ENCODE measurements around the gene ZNF398. TPM values are rescaled to one million over a fixed set of nuclear protein-coding genes. Genes with fewer than 3 reads are reported as not detected.

Gene ZNF398
- total RNA-seq, 1 experiment from 2014 or later: 62.1 TPM

DNA sequence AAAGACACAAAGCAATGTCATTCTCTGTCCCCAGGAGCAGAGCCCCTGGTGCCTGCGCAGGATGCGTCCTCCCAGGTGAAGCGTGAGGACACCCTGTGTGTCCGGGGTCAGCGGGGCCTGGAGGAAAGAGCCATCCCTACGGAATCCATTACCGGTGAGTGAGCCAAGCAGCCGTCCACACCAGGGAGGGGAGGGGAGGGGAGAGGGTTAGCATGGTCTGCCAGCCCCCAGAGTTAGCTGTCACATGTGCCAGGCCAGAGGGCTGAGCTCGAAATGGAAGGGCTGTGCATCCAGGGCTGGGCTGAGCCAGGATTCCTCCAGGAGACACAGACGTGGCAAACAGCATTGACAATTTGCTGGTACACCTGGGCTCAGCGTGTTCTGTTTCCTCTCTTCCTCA, 63.3 kb downstream of the ZNF398 start:
- Histone ChIP-seq H4K20me1 (ENCODE audit: control insufficient read depth, insufficient read depth, insufficient read length) (peaks cover 3% of the 10 kb centered on the region), H3K27ac (ENCODE audit: insufficient read length, low read depth, low read length) (no peak overlapping the region), H2AFZ (ENCODE audit: low read length) (no peak overlapping the region), H2BK120ac (ENCODE audit: low read depth, low read length, poor library complexity, severe bottlenecking) (no peak overlapping the region), H3K9me3 (ENCODE audit: control insufficient read depth, low read depth, low read length) (no peaks in the 10 kb centered on the region), H3K4ac (ENCODE audit: low read depth, low read length) (no peak overlapping the region), H3K27me3 (ENCODE audit: insufficient read depth, low read length) (no peaks in the 10 kb centered on the region), H3K18ac (ENCODE audit: insufficient read length, low read depth, low read length) (no peak overlapping the region), H2BK12ac (ENCODE audit: insufficient read length, low read depth, low read length) (no peak overlapping the region), H2BK15ac (ENCODE audit: low read depth, low read length) (no peak overlapping the region), H2BK5ac (ENCODE audit: insufficient read length, low read length) (no peak overlapping the region), H3K79me2 (ENCODE audit: insufficient read depth, low read length) (no peaks in the 10 kb centered on the region), H3K4me1 (ENCODE audit: insufficient read depth, low read length) (peaks cover 6% of the 10 kb centered on the region; the same call in 1 of the 2 replicates), H3K9ac (ENCODE audit: extremely low read depth, insufficient read length, low read length) (no peak overlapping the region), H2BK20ac (ENCODE audit: low read depth, low read length, poor library complexity, severe bottlenecking) (no peak overlapping the region), H3K14ac (ENCODE audit: insufficient read depth, low read length) (no peak overlapping the region), H3K23me2 (ENCODE audit: insufficient read length, low read depth, low read length, poor library complexity, severe bottlenecking) (no peaks in the 10 kb centered on the region), H4K8ac (replicated peaks; ENCODE audit: insufficient read length, low read depth, low read length) (no peak overlapping the region), H3K79me1 (ENCODE audit: insufficient read depth, low read depth, low read length, poor library complexity, severe bottlenecking) (no peaks in the 10 kb centered on the region), H3T11ph (ENCODE audit: low read length) (no peak overlapping the region), H3K23ac (ENCODE audit: insufficient read length, low read depth, low read length) (no peak overlapping the region), H3K56ac (ENCODE audit: insufficient read length, low read depth, low read length) (no peak overlapping the region), H3K4me2 (ENCODE audit: insufficient read depth, insufficient read length, low read length) (no peak overlapping the region), H4K91ac (ENCODE audit: insufficient read length, low read depth, low read length) (no peak overlapping the region), H4K5ac (ENCODE audit: insufficient read length, low read depth, low read length) (no peak overlapping the region), H2AK5ac (ENCODE audit: insufficient read length, low read length) (no peak overlapping the region)
- DNase-seq: no peak
- peaks cover 7 to 12% of the 10 kb centered on the region in 2 experiments for H3K4me1 Mint-ChIP-seq
- H3K27me3 Mint-ChIP-seq (ENCODE audit: low read depth): no peaks in the 10 kb centered on the region
- WGBS (ENCODE audit: extremely low coverage, insufficient read length, low lambda C conversion rate): no CpG with 5 or more reads among the region's 11 CpGs
- no peaks in the 10 kb centered on the region for H3K9me3 Mint-ChIP-seq
- TF ChIP-seq, protein P1, sequence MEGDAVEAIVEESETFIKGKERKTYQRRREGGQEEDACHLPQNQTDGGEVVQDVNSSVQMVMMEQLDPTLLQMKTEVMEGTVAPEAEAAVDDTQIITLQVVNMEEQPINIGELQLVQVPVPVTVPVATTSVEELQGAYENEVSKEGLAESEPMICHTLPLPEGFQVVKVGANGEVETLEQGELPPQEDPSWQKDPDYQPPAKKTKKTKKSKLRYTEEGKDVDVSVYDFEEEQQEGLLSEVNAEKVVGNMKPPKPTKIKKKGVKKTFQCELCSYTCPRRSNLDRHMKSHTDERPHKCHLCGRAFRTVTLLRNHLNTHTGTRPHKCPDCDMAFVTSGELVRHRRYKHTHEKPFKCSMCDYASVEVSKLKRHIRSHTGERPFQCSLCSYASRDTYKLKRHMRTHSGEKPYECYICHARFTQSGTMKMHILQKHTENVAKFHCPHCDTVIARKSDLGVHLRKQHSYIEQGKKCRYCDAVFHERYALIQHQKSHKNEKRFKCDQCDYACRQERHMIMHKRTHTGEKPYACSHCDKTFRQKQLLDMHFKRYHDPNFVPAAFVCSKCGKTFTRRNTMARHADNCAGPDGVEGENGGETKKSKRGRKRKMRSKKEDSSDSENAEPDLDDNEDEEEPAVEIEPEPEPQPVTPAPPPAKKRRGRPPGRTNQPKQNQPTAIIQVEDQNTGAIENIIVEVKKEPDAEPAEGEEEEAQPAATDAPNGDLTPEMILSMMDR (conservative IDR thresholded peaks at IDR 0.05): no peak
- peaks cover 64 to 93% (median 86%) of the 10 kb centered on the region in 3 experiments for H3K36me3 Mint-ChIP-seq (ENCODE audit: insufficient read depth in 1 of 3, low read depth in 3 of 3)
- no peak overlapping the region for H3K27ac Mint-ChIP-seq
- H3K4me3 Mint-ChIP-seq: no peak overlapping the region

Measured in H9 (cell line).